ENCODE measurements around the gene MED16. TPM values are rescaled to one million over a fixed set of nuclear protein-coding genes. Genes with fewer than 3 reads are reported as not detected.
"Not testable (repeated sequence)": the region's sequence is repeated elsewhere in the genome, so short reads cannot be mapped to it uniquely, and the experiment has no call there.

The MED16 gene
- total and polyA plus RNA-seq, 4 donors = 20.3 to 66.1 (median 38.5) TPM

- H3K4me1 ChIP-seq (ENCODE audit: control insufficient read depth, insufficient read depth, low read length) = peaks cover 13% of the 10 kb centered on the region
- no peak overlapping the region for H3K4me3 ChIP-seq (ENCODE audit: low read depth, low read length)
- H3K27me3 ChIP-seq (ENCODE audit: control insufficient read depth, insufficient read depth, low read length) = no peaks in the 10 kb centered on the region
- no peak for DNase-seq (ENCODE audit: low read depth in 4 of 6, low spot score in 6 of 6)
- H3K9me3 ChIP-seq (ENCODE audit: control insufficient read depth, insufficient read depth, low read length) = no peaks in the 10 kb centered on the region
- peaks cover 96% of the 10 kb centered on the region for H3K36me3 ChIP-seq (ENCODE audit: control insufficient read depth, insufficient read depth, low read length)
- H3K27ac ChIP-seq (ENCODE audit: low read depth, low read length) = no peak overlapping the region
- 91% methylated on average over 19 of the region's 22 CpGs for WGBS (ENCODE audit: insufficient coverage)
Observed at GRCh38 chr19:883661-884211, 9.3 kb downstream of the MED16 start.

- no peak overlapping the region for H3K4me3 ChIP-seq (ENCODE audit: low read depth, low read length)
- DNase-seq (ENCODE audit: low read depth in 4 of 6, low spot score in 6 of 6) = no peak
- 86% methylated on average over 8 of the region's 30 CpGs for WGBS (ENCODE audit: insufficient coverage)
- peaks cover 13% of the 10 kb centered on the region for H3K4me1 ChIP-seq (ENCODE audit: control insufficient read depth, insufficient read depth, low read length)
- H3K27ac ChIP-seq (ENCODE audit: low read depth, low read length) = no peak overlapping the region
- H3K27me3 ChIP-seq (ENCODE audit: control insufficient read depth, insufficient read depth, low read length) = no peaks in the 10 kb centered on the region
- peaks cover 98% of the 10 kb centered on the region for H3K36me3 ChIP-seq (ENCODE audit: control insufficient read depth, insufficient read depth, low read length)
- H3K9me3 ChIP-seq (ENCODE audit: control insufficient read depth, insufficient read depth, low read length) = no peaks in the 10 kb centered on the region
Observed at GRCh38 chr19:882871-883497, 10.0 kb downstream of the MED16 start.

- 97% methylated on average over 34 of the region's 34 CpGs for WGBS (ENCODE audit: insufficient coverage)
- Histone ChIP-seq H3K4me3 (ENCODE audit: low read depth, low read length) (no peak overlapping the region), H3K4me1 (ENCODE audit: control insufficient read depth, insufficient read depth, low read length) (peaks cover 3% of the 10 kb centered on the region), H3K9me3 (ENCODE audit: control insufficient read depth, insufficient read depth, low read length) (no peaks in the 10 kb centered on the region), H3K27ac (ENCODE audit: low read depth, low read length) (no peak overlapping the region), H3K36me3 (ENCODE audit: control insufficient read depth, insufficient read depth, low read length) (peaks cover 100% of the 10 kb centered on the region), H3K27me3 (ENCODE audit: control insufficient read depth, insufficient read depth, low read length) (no peaks in the 10 kb centered on the region)
- no peak for DNase-seq (ENCODE audit: low read depth in 4 of 6, low spot score in 6 of 6)
Observed at GRCh38 chr19:881385-882071, 11.5 kb downstream of the MED16 start.

GRCh38 chr19:879711-880438 lies 13.1 kb downstream of the MED16 start:
- DNase-seq (ENCODE audit: low read depth in 4 of 6, low spot score in 6 of 6) = no peak
- WGBS (ENCODE audit: insufficient coverage) = 89% methylated on average over 31 of the region's 37 CpGs
- Histone ChIP-seq H3K4me3 (ENCODE audit: low read depth, low read length) (no peak overlapping the region), H3K9me3 (ENCODE audit: control insufficient read depth, insufficient read depth, low read length) (no peaks in the 10 kb centered on the region), H3K27me3 (ENCODE audit: control insufficient read depth, insufficient read depth, low read length) (no peaks in the 10 kb centered on the region), H3K36me3 (ENCODE audit: control insufficient read depth, insufficient read depth, low read length) (peaks cover 100% of the 10 kb centered on the region), H3K27ac (ENCODE audit: low read depth, low read length) (no peak overlapping the region), H3K4me1 (ENCODE audit: control insufficient read depth, insufficient read depth, low read length) (no peaks in the 10 kb centered on the region)

- not testable (repeated sequence) for H3K27me3 ChIP-seq (ENCODE audit: control insufficient read depth, insufficient read depth, low read length); H3K4me1 ChIP-seq (ENCODE audit: control insufficient read depth, insufficient read depth, low read length); H3K9me3 ChIP-seq (ENCODE audit: control insufficient read depth, insufficient read depth, low read length); H3K27ac ChIP-seq (ENCODE audit: low read depth, low read length); DNase-seq (ENCODE audit: low read depth in 4 of 6, low spot score in 6 of 6); H3K4me3 ChIP-seq (ENCODE audit: low read depth, low read length)
- H3K36me3 ChIP-seq (ENCODE audit: control insufficient read depth, insufficient read depth, low read length) = peaks cover 100% of the 10 kb centered on the region
- WGBS (ENCODE audit: insufficient coverage) = 88% methylated on average over 16 of the region's 24 CpGs
Observed at GRCh38 chr19:878751-879561, 14.0 kb downstream of the MED16 start.

- not testable (repeated sequence) for H3K27me3 ChIP-seq (ENCODE audit: control insufficient read depth, insufficient read depth, low read length); H3K27ac ChIP-seq (ENCODE audit: low read depth, low read length); H3K4me3 ChIP-seq (ENCODE audit: low read depth, low read length); H3K4me1 ChIP-seq (ENCODE audit: control insufficient read depth, insufficient read depth, low read length); H3K9me3 ChIP-seq (ENCODE audit: control insufficient read depth, insufficient read depth, low read length); DNase-seq (ENCODE audit: low read depth in 4 of 6, low spot score in 6 of 6)
- H3K36me3 ChIP-seq (ENCODE audit: control insufficient read depth, insufficient read depth, low read length) = peaks cover 100% of the 10 kb centered on the region
- WGBS (ENCODE audit: insufficient coverage) = 94% methylated on average over 3 of the region's 23 CpGs
Observed at GRCh38 chr19:877992-878660, 14.9 kb downstream of the MED16 start.

- H3K4me1 ChIP-seq (ENCODE audit: control insufficient read depth, insufficient read depth, low read length) = no peaks in the 10 kb centered on the region
- H3K4me3 ChIP-seq (ENCODE audit: low read depth, low read length) = no peak overlapping the region
- no peaks in the 10 kb centered on the region for H3K9me3 ChIP-seq (ENCODE audit: control insufficient read depth, insufficient read depth, low read length)
- H3K27me3 ChIP-seq (ENCODE audit: control insufficient read depth, insufficient read depth, low read length) = no peaks in the 10 kb centered on the region
- no peak overlapping the region for H3K27ac ChIP-seq (ENCODE audit: low read depth, low read length)
- peaks cover 97% of the 10 kb centered on the region for H3K36me3 ChIP-seq (ENCODE audit: control insufficient read depth, insufficient read depth, low read length)
- WGBS (ENCODE audit: insufficient coverage) = 96% methylated on average over 28 of the region's 29 CpGs
- DNase-seq (ENCODE audit: low read depth in 4 of 6, low spot score in 6 of 6) = no peak
Observed at GRCh38 chr19:876780-877314, 16.1 kb downstream of the MED16 start.

GRCh38 chr19:876089-876488 lies 16.9 kb downstream of the MED16 start:
- H3K4me3 ChIP-seq (ENCODE audit: low read depth, low read length) = no peak overlapping the region
- WGBS (ENCODE audit: insufficient coverage) = 80% methylated on average over 16 of the region's 18 CpGs
- H3K36me3 ChIP-seq (ENCODE audit: control insufficient read depth, insufficient read depth, low read length) = peaks cover 97% of the 10 kb centered on the region
- H3K4me1 ChIP-seq (ENCODE audit: control insufficient read depth, insufficient read depth, low read length) = peaks cover 4% of the 10 kb centered on the region
- H3K9me3 ChIP-seq (ENCODE audit: control insufficient read depth, insufficient read depth, low read length) = no peaks in the 10 kb centered on the region
- H3K27ac ChIP-seq (ENCODE audit: low read depth, low read length) = no peak overlapping the region
- no peaks in the 10 kb centered on the region for H3K27me3 ChIP-seq (ENCODE audit: control insufficient read depth, insufficient read depth, low read length)
- no peak for DNase-seq (ENCODE audit: low read depth in 4 of 6, low spot score in 6 of 6)

Data from spinal cord (tissue), 10 donors.